H9 (cell line): ENCODE results near the gene MOB3B. TPM values are rescaled to one million over a fixed set of nuclear protein-coding genes. Genes with fewer than 3 reads are reported as not detected.

ENCODE experiments used
- DNase-seq: peaks from one replicate; pipeline ENCODE4 v3.0.0-alpha.2; 2017
- H2AFZ ChIP-seq: one replicate; pipeline ENCODE4 v1.6.1; 2013; ENCODE audit warnings: mild to moderate bottlenecking, low read length, control low read depth, moderate library complexity
- H2AK5ac ChIP-seq: 2 replicates; pipeline ENCODE4 v1.6.1; 2013; ENCODE audit warnings: low read length, control low read depth, mixed read lengths; ENCODE audit not compliant: insufficient read length
- H2BK120ac ChIP-seq: one replicate; pipeline ENCODE4 v1.6.1; 2013; ENCODE audit warnings: low read depth, mild to moderate bottlenecking, low read length, control low read depth, inconsistent platforms; ENCODE audit not compliant: poor library complexity, severe bottlenecking
- H2BK12ac ChIP-seq: 2 replicates; pipeline ENCODE4 v1.6.1; 2013; ENCODE audit warnings: low read length, control low read depth, mixed read lengths, low read depth; ENCODE audit not compliant: insufficient read length
- H2BK15ac ChIP-seq: 2 replicates; pipeline ENCODE4 v1.6.1; 2013; ENCODE audit warnings: low read depth, low read length, control low read depth
- H2BK20ac ChIP-seq: one replicate; pipeline ENCODE4 v1.6.1; 2013; ENCODE audit warnings: low read depth, mild to moderate bottlenecking, low read length, control low read depth, inconsistent platforms; ENCODE audit not compliant: poor library complexity, severe bottlenecking
- H2BK5ac ChIP-seq: 2 replicates; pipeline ENCODE4 v1.6.1; 2013; ENCODE audit warnings: low read length, control low read depth, mixed read lengths; ENCODE audit not compliant: insufficient read length
- H3K14ac ChIP-seq: 2 replicates; pipeline ENCODE4 v1.6.1; 2013; ENCODE audit warnings: low read length, control low read depth; ENCODE audit not compliant: insufficient read depth
- H3K18ac ChIP-seq: 2 replicates; pipeline ENCODE4 v1.6.1; 2013; ENCODE audit warnings: low read depth, mild to moderate bottlenecking, mixed read lengths, low read length, control low read depth; ENCODE audit not compliant: insufficient read length
- H3K23ac ChIP-seq: 2 replicates; pipeline ENCODE4 v1.6.1; 2013; ENCODE audit warnings: low read length, control low read depth, mixed read lengths, low read depth; ENCODE audit not compliant: insufficient read length
- H3K23me2 ChIP-seq: 2 replicates; pipeline ENCODE4 v1.6.1; 2013; ENCODE audit warnings: low read depth, mild to moderate bottlenecking, mixed read lengths, low read length, control low read depth; ENCODE audit not compliant: insufficient read length, poor library complexity, severe bottlenecking
- H3K27ac ChIP-seq: 2 replicates; pipeline ENCODE4 v1.5.1; 2013; ENCODE audit warnings: low read length, control low read depth, mixed read lengths, low read depth; ENCODE audit not compliant: insufficient read length
- H3K27me3 ChIP-seq: 2 replicates; pipeline ENCODE4 v1.6.1; 2013; ENCODE audit warnings: low read length, control low read depth, inconsistent platforms; ENCODE audit not compliant: insufficient read depth
- H3K4ac ChIP-seq: 2 replicates; pipeline ENCODE4 v1.6.1; 2013; ENCODE audit warnings: low read depth, mild to moderate bottlenecking, control low read depth, inconsistent platforms, low read length, moderate library complexity
- H3K4me1 ChIP-seq: 2 replicates; pipeline ENCODE4 v1.6.1; 2013; ENCODE audit warnings: low read length, control low read depth, inconsistent platforms; ENCODE audit not compliant: insufficient read depth
- H3K4me2 ChIP-seq: 2 replicates; pipeline ENCODE4 v1.6.1; 2013; ENCODE audit warnings: low read length, control low read depth, mixed read lengths; ENCODE audit not compliant: insufficient read length, insufficient read depth
- H3K56ac ChIP-seq: 2 replicates; pipeline ENCODE4 v1.6.1; 2013; ENCODE audit warnings: low read depth, mild to moderate bottlenecking, mixed read lengths, low read length, control low read depth; ENCODE audit not compliant: insufficient read length
- H3K79me1 ChIP-seq: 2 replicates; pipeline ENCODE4 v1.6.1; 2013; ENCODE audit warnings: low read depth, mild to moderate bottlenecking, moderate library complexity, low read length, control low read depth, inconsistent platforms; ENCODE audit not compliant: insufficient read depth, poor library complexity, severe bottlenecking
- H3K79me2 ChIP-seq: 2 replicates; pipeline ENCODE4 v1.6.1; 2013; ENCODE audit warnings: low read length, control low read depth, inconsistent platforms; ENCODE audit not compliant: insufficient read depth
- H3K9ac ChIP-seq: 2 replicates; pipeline ENCODE4 v1.6.1; 2013; ENCODE audit warnings: low read length, control low read depth, mixed read lengths; ENCODE audit not compliant: insufficient read length; ENCODE audit errors: extremely low read depth
- H3K9me3 ChIP-seq: one replicate; pipeline ENCODE4 v1.6.1; 2013; ENCODE audit warnings: low read depth, low read length, inconsistent platforms; ENCODE audit not compliant: control insufficient read depth
- H3T11ph ChIP-seq: one replicate; pipeline ENCODE4 v1.6.1; 2013; ENCODE audit warnings: mild to moderate bottlenecking, low read length, control low read depth, inconsistent platforms
- H4K20me1 ChIP-seq: one replicate; pipeline ENCODE4 v1.6.1; 2013; ENCODE audit not compliant: control insufficient read depth, insufficient read length, insufficient read depth
- H4K5ac ChIP-seq: 2 replicates; pipeline ENCODE4 v1.6.1; 2013; ENCODE audit warnings: low read depth, mild to moderate bottlenecking, mixed read lengths, low read length, control low read depth; ENCODE audit not compliant: insufficient read length
- H4K8ac ChIP-seq: replicated peaks from 2 replicates; pipeline ENCODE4 v1.6.1; 2013; ENCODE audit warnings: low read length, control low read depth, mixed read lengths, low read depth; ENCODE audit not compliant: insufficient read length
- H4K91ac ChIP-seq: 2 replicates; pipeline ENCODE4 v1.6.1; 2013; ENCODE audit warnings: low read depth, mild to moderate bottlenecking, moderate library complexity, mixed read lengths, low read length, control low read depth; ENCODE audit not compliant: insufficient read length
- H3K27ac Mint-ChIP-seq, 3 experiments: 2 replicates in 2 of 3; 3 replicates in 1 of 3; pipeline ENCODE4 v1.8.0; 2020 to 2021; ENCODE audit warnings: mixed read lengths in 3 of 3, mild to moderate bottlenecking in 1 of 3, moderate library complexity in 1 of 3
- H3K27me3 Mint-ChIP-seq: 2 replicates; pipeline ENCODE4 v1.8.0; 2021; ENCODE audit warnings: low read depth, mild to moderate bottlenecking, moderate library complexity, mixed read lengths
- H3K36me3 Mint-ChIP-seq, 3 experiments: 2 replicates in 2 of 3; 3 replicates in 1 of 3; pipeline ENCODE4 v1.8.0; 2020 to 2021; ENCODE audit warnings: low read depth in 3 of 3, mixed read lengths in 3 of 3; ENCODE audit not compliant: insufficient read depth in 1 of 3
- H3K4me1 Mint-ChIP-seq, 2 experiments: 2 replicates each; pipeline ENCODE4 v1.8.0; 2020; ENCODE audit warnings: mixed read lengths in 2 of 2
- H3K4me3 Mint-ChIP-seq, 2 experiments: 2 replicates in 1 of 2; 3 replicates in 1 of 2; pipeline ENCODE4 v1.8.0; 2020 to 2021; ENCODE audit warnings: mild to moderate bottlenecking in 2 of 2, mixed read lengths in 2 of 2, moderate library complexity in 1 of 2
- H3K9me3 Mint-ChIP-seq, 2 experiments: 2 replicates in 1 of 2; 3 replicates in 1 of 2; pipeline ENCODE4 v1.8.0; 2020; ENCODE audit warnings: mild to moderate bottlenecking in 2 of 2, mixed read lengths in 2 of 2, moderate library complexity in 1 of 2
- CTCF ChIP-seq: fragments of 200-600 bp; sonication (generic); conservative IDR thresholded peaks from 3 replicates; pipeline ENCODE4 v1.8.0; 2021; ENCODE audit warnings: antibody characterized with exemption, mild to moderate bottlenecking
- WGBS: extraction: QIAGEN DNeasy Blood & Tissue Kit; methylation state at CpG from one replicate; pipeline ENCODE4 v1.1.7; 2013; ENCODE audit warnings: missing lambda C conversion rate, low lambda C conversion rate, mixed read lengths; ENCODE audit not compliant: insufficient read length; ENCODE audit errors: extremely low coverage; 5-methylcytosine and 5-hydroxymethylcytosine counted together
- total RNA-seq: library from RNA; stranded (reverse); gene quantifications from 2 replicates; pipeline ENCODE4 v1.2.1, GENCODE V29; 2021

Gene MOB3B
- total RNA-seq, 1 experiment from 2014 or later: 9.8 TPM

GRCh38 chr9:27291292-27291691 lies 238.3 kb downstream of the MOB3B start:
- no peak overlapping the region for H2BK20ac ChIP-seq
- H3K18ac ChIP-seq: no peak overlapping the region
- whole genome bisulfite sequencing: no CpG with 5 or more reads among the region's 8 CpGs
- no peaks in the 10 kb centered on the region for H3K4me1 ChIP-seq
- no peak overlapping the region for H2BK5ac ChIP-seq
- H2AFZ ChIP-seq: no peak overlapping the region
- no peak overlapping the region for H3K4me3 Mint-ChIP-seq
- H3T11ph ChIP-seq: no peak overlapping the region
- no peaks in the 10 kb centered on the region for H3K79me2 ChIP-seq
- H3K9ac ChIP-seq: no peak overlapping the region
- no peaks in the 10 kb centered on the region for H3K36me3 Mint-ChIP-seq
- H3K4me1 Mint-ChIP-seq: 0 out of 4 replicates have a peak, but pooled peaks cover 0 to 3% of the 10 kb centered on the region in 2 experiments
- H3K79me1 ChIP-seq: no peaks in the 10 kb centered on the region
- no peak overlapping the region for H3K56ac ChIP-seq
- no peak for DNase-seq
- H4K8ac ChIP-seq: no peak overlapping the region
- H4K20me1 ChIP-seq: no peaks in the 10 kb centered on the region
- H2BK15ac ChIP-seq: no peak overlapping the region
- no peak overlapping the region for H3K23ac ChIP-seq
- H2AK5ac ChIP-seq: no peak overlapping the region
- H3K9me3 ChIP-seq: no peaks in the 10 kb centered on the region
- H3K27me3 ChIP-seq: no peaks in the 10 kb centered on the region
- H4K5ac ChIP-seq: no peak overlapping the region
- no peak overlapping the region for H3K4ac ChIP-seq
- no peaks in the 10 kb centered on the region for H3K23me2 ChIP-seq
- no peaks in the 10 kb centered on the region for H3K27me3 Mint-ChIP-seq
- H3K14ac ChIP-seq: no peak overlapping the region
- H3K27ac ChIP-seq: no peak overlapping the region
- H3K9me3 Mint-ChIP-seq: no peaks in the 10 kb centered on the region
- no peak overlapping the region for H4K91ac ChIP-seq
- H3K27ac Mint-ChIP-seq: no peak overlapping the region
- H3K4me2 ChIP-seq: no peak overlapping the region
- TF ChIP-seq CTCF: no peak
- no peak overlapping the region for H2BK12ac ChIP-seq
- no peak overlapping the region for H2BK120ac ChIP-seq
